ENCODE results near the gene CST3. TPM values are rescaled to one million over a fixed set of nuclear protein-coding genes. Genes with fewer than 3 reads are reported as not detected.
A peak's percentile ranks its signal among the peaks of the same experiment; 100 is the strongest.

Gene CST3
- total RNA-seq, 4 donors from 2014 or later, result 1,253 to 2,184 (median 1,709) TPM

GRCh38 chr20:23655491-23656211 is 17.9 kb upstream of the CST3 start:
- peak overlapping the region; percentile 4 to 38 (median 20) for H3K4me3 ChIP-seq
- no peaks in the 10 kb centered on the region for H3K36me3 ChIP-seq
- H3K9me3 ChIP-seq, result no peaks in the 10 kb centered on the region
- peaks cover 0 to 15% (median 0%) of the 10 kb centered on the region in 4 donors for H3K27me3 ChIP-seq
- TF ChIP-seq, protein P1, sequence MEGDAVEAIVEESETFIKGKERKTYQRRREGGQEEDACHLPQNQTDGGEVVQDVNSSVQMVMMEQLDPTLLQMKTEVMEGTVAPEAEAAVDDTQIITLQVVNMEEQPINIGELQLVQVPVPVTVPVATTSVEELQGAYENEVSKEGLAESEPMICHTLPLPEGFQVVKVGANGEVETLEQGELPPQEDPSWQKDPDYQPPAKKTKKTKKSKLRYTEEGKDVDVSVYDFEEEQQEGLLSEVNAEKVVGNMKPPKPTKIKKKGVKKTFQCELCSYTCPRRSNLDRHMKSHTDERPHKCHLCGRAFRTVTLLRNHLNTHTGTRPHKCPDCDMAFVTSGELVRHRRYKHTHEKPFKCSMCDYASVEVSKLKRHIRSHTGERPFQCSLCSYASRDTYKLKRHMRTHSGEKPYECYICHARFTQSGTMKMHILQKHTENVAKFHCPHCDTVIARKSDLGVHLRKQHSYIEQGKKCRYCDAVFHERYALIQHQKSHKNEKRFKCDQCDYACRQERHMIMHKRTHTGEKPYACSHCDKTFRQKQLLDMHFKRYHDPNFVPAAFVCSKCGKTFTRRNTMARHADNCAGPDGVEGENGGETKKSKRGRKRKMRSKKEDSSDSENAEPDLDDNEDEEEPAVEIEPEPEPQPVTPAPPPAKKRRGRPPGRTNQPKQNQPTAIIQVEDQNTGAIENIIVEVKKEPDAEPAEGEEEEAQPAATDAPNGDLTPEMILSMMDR (IDR thresholded peaks at IDR 0.05), result no peak
- TF ChIP-seq POLR2AphosphoS5 (IDR thresholded peaks at IDR 0.05) (peak in 1 of 2 donors; percentile 6), EP300 (IDR thresholded peaks at IDR 0.05) (no peak)
- peak; percentile 92 for DNase-seq (ENCODE audit: extremely low spot score)
- intact Hi-C loops (cut with DNase I), result no loop called here
- WGBS, result 49% methylated on average over 16 of the region's 23 CpGs
- H3K27ac ChIP-seq (replicated peaks in 1 of 4), result peak overlapping the region; percentile 60 to 77 (median 70)
- H3K4me1 ChIP-seq, result peaks cover 19 to 47% (median 40%) of the 10 kb centered on the region in 4 donors

DNA sequence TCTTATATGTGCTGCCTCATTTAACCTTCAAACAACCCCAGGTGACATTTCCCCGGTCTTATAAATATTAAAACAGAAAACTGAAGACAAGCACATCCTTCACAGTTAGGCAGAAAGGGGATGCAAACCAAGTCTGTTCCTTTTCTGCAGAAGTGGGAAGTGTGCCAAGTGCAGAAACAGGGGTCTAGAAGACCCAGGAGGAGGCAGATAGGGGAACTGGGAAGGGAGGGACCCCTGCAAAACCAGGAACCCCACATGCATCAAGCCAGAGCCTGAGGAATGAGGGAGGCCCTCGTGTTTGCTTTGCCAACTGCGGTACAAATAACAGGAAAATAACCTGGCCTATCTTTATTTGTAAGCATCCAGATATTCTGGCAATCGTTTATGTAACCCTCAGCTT is 17.0 kb upstream of the CST3 start:
- intact Hi-C loops (cut with DNase I), result no loop called here
- H3K4me3 ChIP-seq, result no peak overlapping the region
- 58% methylated on average over 4 of the region's 4 CpGs for WGBS
- peak; percentile 29 for DNase-seq (ENCODE audit: extremely low spot score)
- peaks cover 0 to 15% (median 0%) of the 10 kb centered on the region in 4 donors for H3K27me3 ChIP-seq
- H3K36me3 ChIP-seq, result no peaks in the 10 kb centered on the region
- peak overlapping the region; percentile 60 to 77 (median 70) for H3K27ac ChIP-seq (replicated peaks in 1 of 4)
- TF ChIP-seq, protein P1 (IDR thresholded peaks at IDR 0.05), result no peak
- no peak for TF ChIP-seq POLR2AphosphoS5 (IDR thresholded peaks at IDR 0.05)
- TF ChIP-seq POLR2A (IDR thresholded peaks at IDR 0.05; ENCODE audit: low read depth), result no peak
- no peak for TF ChIP-seq EP300 (IDR thresholded peaks at IDR 0.05)
- peaks cover 19 to 42% (median 34%) of the 10 kb centered on the region in 4 donors for H3K4me1 ChIP-seq
- no peaks in the 10 kb centered on the region for H3K9me3 ChIP-seq

- Histone ChIP-seq H3K9me3 (no peaks in the 10 kb centered on the region), H3K4me1 (peaks cover 19 to 42% (median 34%) of the 10 kb centered on the region in 4 donors), H3K27ac (replicated peaks in 1 of 4) (peak overlapping the region; percentile 60 to 77 (median 70)), H3K27me3 (peaks cover 0 to 15% (median 0%) of the 10 kb centered on the region in 4 donors), H3K36me3 (no peaks in the 10 kb centered on the region), H3K4me3 (no peak overlapping the region)
- DNase-seq (ENCODE audit: extremely low spot score), result peak; percentile 45
- 62% methylated on average over 2 of the region's 2 CpGs for WGBS
- TF ChIP-seq EP300 (IDR thresholded peaks at IDR 0.05), result no peak
- no peak for TF ChIP-seq POLR2A (IDR thresholded peaks at IDR 0.05; ENCODE audit: low read depth)
- TF ChIP-seq POLR2AphosphoS5 (IDR thresholded peaks at IDR 0.05), result no peak
- TF ChIP-seq, protein P1 (IDR thresholded peaks at IDR 0.05), result no peak
- intact Hi-C loops (cut with DNase I), result no loop called here
Observed at GRCh38 chr20:23654000-23654399, 16.2 kb upstream of the CST3 start.

DNA sequence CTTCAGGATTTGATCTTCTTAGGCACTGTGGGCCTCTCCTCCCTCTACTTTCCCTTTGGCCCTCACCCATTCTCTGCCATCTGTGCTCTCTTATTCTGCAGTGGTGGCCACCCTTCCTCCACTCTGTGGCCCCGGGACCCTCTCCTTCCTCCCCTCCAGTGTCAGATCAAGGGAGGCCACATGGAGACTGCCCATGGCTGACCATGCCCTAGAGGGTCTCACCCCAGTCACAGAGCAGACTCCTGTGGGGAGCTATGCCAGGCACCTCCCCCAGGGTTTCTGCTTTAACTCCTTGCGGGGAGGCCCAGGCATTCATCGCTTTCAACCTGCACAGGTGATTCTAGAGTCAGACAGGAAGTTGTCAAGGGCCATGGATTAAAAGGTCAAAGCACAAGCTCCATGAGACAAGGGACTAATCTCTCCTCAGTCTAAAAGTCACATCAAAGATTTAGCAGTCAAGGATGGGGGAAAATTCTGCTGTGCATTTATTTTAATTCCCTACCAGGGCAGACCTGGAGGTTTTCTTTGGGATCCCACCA is 15.7 kb upstream of the CST3 start:
- Histone ChIP-seq H3K9me3 (no peaks in the 10 kb centered on the region), H3K36me3 (no peaks in the 10 kb centered on the region), H3K27me3 (peaks cover 0 to 15% (median 0%) of the 10 kb centered on the region in 4 donors), H3K27ac (replicated peaks in 1 of 4) (peak overlapping the region; percentile 18 to 77 (median 52)), H3K4me3 (no peak overlapping the region), H3K4me1 (peaks cover 19 to 42% (median 34%) of the 10 kb centered on the region in 4 donors)
- TF ChIP-seq POLR2A (IDR thresholded peaks at IDR 0.05; ENCODE audit: low read depth), result no peak
- TF ChIP-seq, protein P1 (IDR thresholded peaks at IDR 0.05), result no peak
- no peak for TF ChIP-seq POLR2AphosphoS5 (IDR thresholded peaks at IDR 0.05)
- TF ChIP-seq EP300 (IDR thresholded peaks at IDR 0.05), result no peak
- WGBS, result 93% methylated on average over 3 of the region's 3 CpGs
- peak; percentile 60 for DNase-seq (ENCODE audit: extremely low spot score)
- intact Hi-C loops (cut with DNase I), result no loop called here
